NCI-H748 (cell line): ENCODE results near the gene SAXO2.
"Not testable (repeated sequence)": the region's sequence is repeated elsewhere in the genome, so short reads cannot be mapped to it uniquely, and the experiment has no call there.

Source experiments
- DNase-seq: peaks from one replicate; lab custom pipeline; 2025; ENCODE audit not compliant: unreplicated experiment; lab: John Stamatoyannopoulos, UW

The SAXO2 gene

DNA sequence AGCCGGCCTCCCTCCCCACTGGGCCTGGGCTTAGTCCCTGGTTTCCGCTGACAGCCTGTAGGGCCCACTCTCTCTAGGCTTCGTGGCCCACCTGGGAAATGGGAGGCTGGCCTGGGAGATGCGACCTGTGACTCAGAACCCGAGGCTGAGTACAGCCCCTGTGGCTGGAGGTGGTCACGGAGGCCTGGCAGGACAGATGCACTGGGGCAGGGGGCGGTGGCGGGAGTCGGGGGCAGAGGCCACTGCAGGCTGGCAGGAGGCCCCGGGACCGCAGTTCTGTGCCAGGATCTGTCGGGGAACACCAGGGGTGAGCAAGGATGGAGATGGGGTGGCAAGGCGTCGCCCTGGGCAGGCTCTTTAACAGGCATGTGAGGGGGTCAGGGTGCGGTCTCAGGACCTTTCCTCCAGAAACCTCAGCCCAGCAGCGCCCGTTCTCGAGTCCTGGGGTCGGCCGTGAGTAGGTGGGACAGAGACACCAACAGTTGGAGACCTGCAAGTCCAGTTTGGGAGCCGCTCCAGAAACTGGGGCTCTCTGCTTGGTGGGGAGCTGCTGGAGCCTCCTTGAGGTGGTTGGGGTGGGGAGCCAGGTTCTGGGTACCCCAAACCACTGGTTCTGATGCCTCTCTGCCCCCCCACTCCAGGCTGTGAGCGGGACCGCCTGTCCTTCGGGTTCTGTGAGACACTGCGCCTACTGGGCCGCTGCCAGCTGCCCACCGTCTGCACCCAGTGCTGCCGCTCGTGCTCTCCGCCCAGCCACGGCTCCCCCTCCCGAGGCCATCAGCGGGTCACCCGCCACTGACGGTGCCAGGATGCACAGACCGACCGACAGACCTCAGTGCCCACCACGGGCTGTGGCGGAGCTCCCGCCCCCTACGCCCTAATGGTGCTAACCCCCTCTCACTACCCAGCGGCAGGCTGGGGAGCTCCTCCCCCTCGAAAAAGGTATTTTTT, 71.3 kb downstream of the SAXO2 start:
- DNase-seq: not testable (repeated sequence)
